Globus pallidus (tissue), 1 donor: ENCODE data around the gene ACSL6.

Experiments used
- DNase-seq: peaks from one replicate; pipeline ENCODE4 v3.0.0-alpha.2; 2015; ENCODE audit warnings: low spot score

Gene ACSL6

GRCh38 chr5:131979816-131980215 lies 31.6 kb downstream of the ACSL6 start:
- DNase-seq: peak; percentile 64

DNA sequence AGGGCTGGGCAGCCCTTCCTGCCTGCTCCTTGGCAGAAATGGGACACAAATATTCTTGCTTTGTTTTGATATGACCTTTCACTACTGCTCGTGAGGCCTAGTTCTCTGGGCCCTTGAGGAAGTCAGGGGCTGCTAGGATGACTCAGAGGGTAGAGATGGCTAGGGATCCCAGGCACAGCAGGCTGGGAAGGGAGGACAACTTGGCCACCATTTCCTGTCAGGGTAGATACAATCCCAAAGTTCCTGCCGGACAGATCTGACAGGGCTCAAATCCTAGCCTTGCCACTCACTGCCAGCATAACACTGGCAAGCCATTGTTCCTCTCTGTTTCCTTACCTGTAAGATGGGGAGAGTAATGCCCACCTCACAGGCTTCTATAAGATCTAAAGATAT lies 34.2 kb downstream of the ACSL6 start:
- DNase-seq: no peak

DNA sequence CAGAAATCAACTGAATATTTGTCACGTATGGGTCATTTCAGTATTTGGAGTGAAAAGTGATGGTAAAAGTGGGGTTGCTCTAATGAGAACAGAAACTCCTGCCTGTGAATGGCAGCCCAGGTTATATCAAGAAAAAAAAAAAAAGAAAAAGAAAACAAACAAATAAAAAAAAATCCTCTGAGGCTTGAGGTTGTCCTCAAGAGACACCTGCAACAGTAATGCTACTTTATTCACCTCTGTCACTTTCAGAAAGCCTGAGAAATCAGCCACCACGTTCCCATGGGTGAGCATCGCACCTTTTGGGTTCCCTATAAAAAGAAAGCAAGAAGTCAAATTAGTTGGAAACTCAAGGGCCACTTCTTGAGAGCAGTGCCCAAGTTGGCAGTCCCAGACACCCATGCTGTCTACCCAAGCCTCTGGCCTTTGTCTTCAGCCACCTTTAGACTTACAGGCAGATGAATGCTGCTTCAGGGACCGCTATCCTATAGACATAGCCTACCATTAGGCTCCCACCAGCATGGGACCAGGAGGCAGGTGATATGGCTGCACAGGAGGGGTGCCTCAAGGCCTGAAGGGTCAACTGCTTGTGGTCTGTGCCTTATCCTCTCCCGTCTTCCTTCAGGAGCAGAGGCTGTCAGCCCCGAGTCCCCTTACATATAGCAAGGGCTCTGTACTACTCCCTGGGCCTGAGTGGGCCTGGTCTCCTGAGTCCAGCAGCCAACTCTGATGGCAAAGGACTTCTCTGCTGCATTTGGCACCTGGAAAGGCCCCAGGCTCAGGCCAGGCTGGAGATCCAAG lies 34.8 kb downstream of the ACSL6 start:
- DNase-seq: no peak

GRCh38 chr5:131974956-131975726 lies 36.3 kb downstream of the ACSL6 start:
- DNase-seq: no peak

DNA sequence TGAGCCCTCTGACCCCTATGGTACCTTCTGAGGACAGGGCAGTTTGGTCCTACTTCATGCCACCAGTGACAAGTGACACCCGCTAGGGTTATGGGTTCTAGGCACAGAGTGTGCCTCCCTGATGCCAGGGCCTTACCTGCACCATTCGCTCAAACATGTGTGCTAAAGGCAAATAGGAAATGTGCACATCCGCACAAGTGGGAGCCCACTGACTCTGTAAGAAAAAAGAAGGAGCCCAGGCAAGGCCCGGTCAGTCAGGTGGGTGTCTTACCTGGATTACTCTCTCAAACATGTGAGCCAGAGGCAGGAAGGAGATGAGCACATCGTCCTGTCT lies 36.9 kb downstream of the ACSL6 start:
- DNase-seq: no peak

- no peak for DNase-seq
Measured at GRCh38 chr5:131974016-131974415, 37.4 kb downstream of the ACSL6 start.

DNA sequence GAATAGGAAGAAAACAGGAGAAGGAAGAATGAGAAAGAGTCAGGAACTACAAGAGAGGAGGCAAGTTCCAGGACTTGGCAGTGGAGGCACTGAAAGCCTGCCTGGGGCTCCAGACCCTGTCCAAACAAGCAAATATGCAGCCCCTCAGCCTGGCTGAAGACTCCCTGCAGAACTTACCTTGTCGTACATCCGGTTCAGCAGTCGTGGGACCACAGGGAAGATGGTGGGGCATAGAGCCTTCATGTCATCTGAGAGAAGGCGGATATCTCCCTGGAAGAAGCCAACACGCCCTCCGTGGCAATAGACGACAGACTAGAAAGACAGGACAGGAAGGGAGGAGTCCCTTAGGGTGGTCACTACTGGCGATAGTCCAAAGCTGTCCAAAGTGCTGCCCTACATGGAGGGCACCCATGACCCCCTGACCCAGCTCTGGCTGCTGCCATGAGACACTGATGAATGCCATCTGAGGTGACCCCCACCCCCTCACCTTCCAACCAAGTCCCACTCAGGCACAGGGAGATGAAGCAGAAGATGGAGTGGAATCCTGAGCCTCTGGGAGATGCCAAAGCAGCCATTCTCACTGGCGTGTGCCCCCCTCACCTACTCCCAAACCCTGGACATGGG lies 38.3 kb downstream of the ACSL6 start:
- DNase-seq: no peak

GRCh38 chr5:131968396-131968954 lies 43.0 kb downstream of the ACSL6 start:
- no peak for DNase-seq

- no peak for DNase-seq
Measured at GRCh38 chr5:131966551-131966950, 44.9 kb downstream of the ACSL6 start.

DNA sequence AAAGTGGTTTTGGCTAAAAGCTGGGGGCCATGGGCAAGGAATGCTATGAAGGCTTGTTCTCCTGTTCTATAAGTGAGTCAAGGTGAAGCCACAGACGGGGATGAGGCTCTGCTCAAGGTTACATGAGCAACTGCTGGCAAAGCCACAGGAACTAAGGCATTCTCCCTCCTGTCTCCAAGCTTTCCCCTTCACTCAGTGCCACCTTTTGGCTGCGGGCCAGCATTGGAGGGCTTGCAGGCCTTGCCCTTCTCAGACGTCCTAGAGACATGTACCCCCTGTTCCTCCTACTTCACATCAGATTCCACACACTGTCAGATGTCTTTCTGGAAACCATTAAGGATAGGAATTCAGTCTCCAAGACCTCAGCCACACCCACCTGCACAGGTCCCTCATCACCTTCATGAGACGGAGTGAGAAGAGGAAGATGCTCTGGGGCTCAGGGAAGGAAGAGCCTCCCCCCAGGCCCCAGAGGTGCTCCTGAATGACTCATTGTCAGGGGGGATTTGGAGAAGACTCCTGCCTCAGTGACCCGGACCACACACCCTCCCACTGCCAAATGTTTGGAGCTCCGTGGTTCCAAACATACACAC lies 45.5 kb downstream of the ACSL6 start:
- DNase-seq: no peak

GRCh38 chr5:131959906-131960305 lies 51.6 kb downstream of the ACSL6 start:
- no peak for DNase-seq

DNA sequence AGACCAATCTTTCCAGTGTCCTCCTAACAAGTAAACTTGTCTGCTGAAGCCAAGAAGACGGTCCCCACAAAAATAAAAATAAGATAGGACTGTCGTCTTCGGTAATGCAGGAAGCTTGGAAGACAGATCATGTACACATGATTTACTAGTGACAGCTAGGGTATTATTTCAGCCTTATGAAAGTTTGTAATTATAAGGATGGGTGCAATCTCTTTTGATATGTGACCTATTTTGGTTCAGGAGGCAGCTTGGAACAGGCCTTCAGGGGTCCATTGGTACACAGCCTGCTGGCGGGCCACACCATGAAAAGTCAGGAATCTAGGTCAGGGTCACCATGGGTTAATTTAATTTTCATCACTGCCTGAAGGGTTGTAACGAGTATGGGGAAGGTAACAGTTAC lies 52.3 kb downstream of the ACSL6 start:
- DNase-seq: no peak

GRCh38 chr5:131957721-131958441 lies 53.6 kb downstream of the ACSL6 start:
- peak; percentile 71 for DNase-seq

GRCh38 chr5:131953969-131954368 lies 57.5 kb downstream of the ACSL6 start:
- DNase-seq: no peak

- no peak for DNase-seq
Measured at GRCh38 chr5:131952301-131952857, 59.1 kb downstream of the ACSL6 start.

DNA sequence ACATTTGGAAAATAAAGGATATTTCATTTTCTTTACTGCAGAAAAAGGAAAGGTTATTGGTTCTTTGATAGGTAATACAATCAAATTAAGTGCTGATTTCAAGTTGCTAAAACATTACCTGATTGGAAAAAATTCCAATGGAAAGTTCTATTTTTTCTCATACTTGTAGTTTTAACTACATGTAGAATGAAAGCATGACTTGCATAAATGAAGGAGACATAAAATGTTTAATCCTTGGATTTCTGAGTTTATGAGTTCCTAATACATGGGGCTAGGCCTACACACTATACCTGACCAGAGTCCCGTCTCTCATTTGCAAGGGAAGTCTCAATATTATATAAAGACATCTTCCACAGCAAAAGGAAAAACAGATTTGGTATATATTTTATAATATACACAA lies 60.8 kb downstream of the ACSL6 start:
- DNase-seq: no peak

GRCh38 chr5:131947445-131947844 lies 64.0 kb downstream of the ACSL6 start:
- DNase-seq: no peak

DNA sequence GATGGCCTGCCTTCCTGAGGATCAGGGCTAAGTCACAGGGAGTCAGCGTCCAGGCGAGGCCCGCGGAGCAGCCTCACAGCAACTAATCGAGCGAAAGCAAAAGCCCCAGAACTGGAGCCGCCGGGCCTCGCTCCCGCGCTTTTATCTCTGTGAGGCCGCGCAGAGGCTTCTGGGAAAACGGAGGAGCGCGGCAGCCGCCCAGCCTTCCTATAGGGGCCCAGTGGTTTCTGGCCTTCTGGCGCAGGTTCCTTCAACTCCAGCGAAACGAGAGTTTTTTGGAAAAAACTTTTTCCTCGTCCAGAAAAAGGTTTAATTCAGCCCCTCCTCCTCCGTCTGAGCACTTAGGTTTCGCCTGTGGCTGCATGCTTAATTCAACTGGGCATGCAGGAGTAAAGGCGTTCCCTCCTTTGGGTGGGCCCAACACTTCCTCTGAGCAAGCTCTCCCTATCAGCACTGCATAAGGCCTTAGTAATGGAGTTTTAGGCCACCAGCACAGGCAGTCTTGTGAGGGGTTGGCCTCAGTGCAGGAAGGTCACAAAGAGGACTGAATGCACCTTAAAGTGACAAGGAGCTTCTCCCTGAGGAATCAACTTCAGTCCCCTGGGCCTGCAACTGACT lies 65.8 kb downstream of the ACSL6 start, which contains the start of gene MEIKIN:
Gene MEIKIN, minus strand, starts transcription at position 113 of the 618 bp plus-strand sequence. CDS start 158 bp downstream, outside the sequence.
- DNase-seq: no peak

DNA sequence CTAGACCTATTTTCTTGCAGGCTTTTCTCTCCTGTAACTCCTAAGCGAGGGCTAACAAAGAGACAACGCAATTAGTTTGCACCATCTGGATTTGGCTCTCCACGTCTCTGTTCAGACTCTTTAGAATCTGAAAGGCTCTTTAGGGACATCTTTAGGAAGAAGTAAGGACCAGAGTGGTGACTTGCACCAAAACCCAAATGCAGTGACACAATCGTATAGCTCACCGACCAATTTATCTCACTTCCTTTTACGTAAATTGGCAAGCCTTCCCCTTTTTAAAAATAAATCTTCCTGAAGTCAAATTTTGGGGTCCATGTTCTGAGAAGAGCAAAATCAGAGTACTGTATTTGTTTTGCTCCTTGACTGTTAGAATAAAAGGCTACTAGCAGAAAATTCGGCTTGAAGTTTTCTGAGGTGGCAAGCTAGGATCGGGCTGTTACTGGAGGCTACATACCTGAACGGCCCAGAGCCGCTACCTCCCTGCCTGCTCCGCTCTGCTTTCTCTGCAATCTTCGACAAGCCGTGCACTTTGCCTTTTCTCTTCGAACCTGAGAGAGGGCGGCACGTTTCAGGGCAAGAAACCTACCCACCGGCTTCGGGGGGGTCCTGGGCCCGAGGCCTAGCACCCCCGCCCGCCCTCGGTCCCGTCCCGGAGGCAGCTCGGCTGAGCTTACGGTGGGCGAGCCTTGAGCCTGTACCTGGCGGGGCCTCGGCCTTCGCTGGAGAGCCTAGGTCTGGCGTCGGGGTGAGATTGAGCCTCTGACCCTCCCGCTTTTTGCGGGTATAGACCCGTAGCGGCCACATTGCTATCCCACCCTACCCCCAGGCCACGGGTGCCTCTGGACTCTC lies 66.5 kb downstream of the ACSL6 start:
- DNase-seq: no peak

DNA sequence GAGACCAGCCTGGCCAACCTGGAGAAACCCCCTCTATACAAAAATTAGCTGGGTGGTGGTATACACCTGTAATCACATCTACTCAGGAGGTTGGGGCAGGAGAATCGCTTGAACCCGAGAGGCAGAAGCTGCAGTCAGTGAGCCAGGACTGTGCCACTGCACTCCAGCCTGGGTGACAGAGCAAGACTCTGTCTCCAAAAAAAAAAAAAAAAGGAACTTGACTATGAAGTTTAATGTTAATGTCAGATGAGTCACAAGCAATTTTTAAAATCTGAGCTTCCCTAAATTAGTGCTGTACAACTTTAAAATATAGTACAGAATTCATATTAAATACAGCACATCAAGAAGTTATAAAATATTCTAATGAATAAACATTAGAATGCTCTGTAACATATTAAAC lies 67.5 kb downstream of the ACSL6 start:
- no peak for DNase-seq
